GM21367 (cell line): ENCODE measurements around the gene CUL9.
"Not testable (repeated sequence)": the region's sequence is repeated elsewhere in the genome, so short reads cannot be mapped to it uniquely, and the experiment has no call there.

ENCODE experiments used
- ATAC-seq: cut with Tn5 transposase; IDR thresholded peaks from one replicate; pipeline ENCODE4 v1.9.1; 2021; ENCODE audit not compliant: unreplicated experiment

CUL9 gene

GRCh38 chr6:43181942-43182860 lies at the start of gene CUL9:
CUL9 (plus strand) TSS chr6:43182196; CDS start chr6:43184311, 2,115 bp downstream.
- peak; percentile 77 for ATAC-seq

- no peak for ATAC-seq
These were observed 43.7 kb upstream of the CUL9 start for GRCh38 chr6:43138267-43138666.

GRCh38 chr6:43139973-43140372 lies 42.0 kb upstream of the CUL9 start:
- ATAC-seq: not testable (repeated sequence)

- ATAC-seq: no peak
These were observed 40.4 kb upstream of the CUL9 start for GRCh38 chr6:43141644-43142043.

GRCh38 chr6:43142101-43142500 lies 39.9 kb upstream of the CUL9 start:
- ATAC-seq: no peak

GRCh38 chr6:43143235-43144128 lies 38.5 kb upstream of the CUL9 start:
- ATAC-seq: peak; percentile 60

- no peak for ATAC-seq
These were observed 37.1 kb upstream of the CUL9 start for GRCh38 chr6:43144879-43145278.

- no peak for ATAC-seq
These were observed 35.7 kb upstream of the CUL9 start for GRCh38 chr6:43146261-43146660.

- ATAC-seq: no peak
These were observed 35.0 kb upstream of the CUL9 start for GRCh38 chr6:43146709-43147688.

GRCh38 chr6:43147691-43148477 lies 34.1 kb upstream of the CUL9 start:
- ATAC-seq: no peak

GRCh38 chr6:43149265-43149664 lies 32.7 kb upstream of the CUL9 start:
- ATAC-seq: no peak

GRCh38 chr6:43150051-43150751 lies 31.8 kb upstream of the CUL9 start:
- no peak for ATAC-seq

- no peak for ATAC-seq
These were observed 22.4 kb upstream of the CUL9 start for GRCh38 chr6:43159599-43159998.

GRCh38 chr6:43163899-43164298 lies 18.1 kb upstream of the CUL9 start:
- ATAC-seq: no peak

GRCh38 chr6:43170417-43170930 lies 11.5 kb upstream of the CUL9 start:
- ATAC-seq: no peak

GRCh38 chr6:43170931-43171706 lies 10.9 kb upstream of the CUL9 start, which contains the start of gene SRF:
SRF (plus strand) TSS chr6:43171269; CDS start chr6:43171657, 388 bp downstream.
- ATAC-seq: peak; percentile 44

- no peak for ATAC-seq
These were observed 10.3 kb upstream of the CUL9 start for GRCh38 chr6:43171707-43172103.
